GM23338 (cell line): ENCODE results near the gene WDR41.

Source experiments
- CREB1 ChIP-seq: fragments of 250-450 bp; sonication (Bioruptor Pico); IDR thresholded peaks from 2 replicates; pipeline ENCODE4 v1.5.0; 2020; ENCODE audit warnings: low read depth, mild to moderate bottlenecking, moderate library complexity
- POLR2AphosphoS5 ChIP-seq: IDR thresholded peaks from 2 replicates; pipeline ENCODE4 v1.6.1; 2016; ENCODE audit warnings: antibody characterized with exemption, low read depth

- no peak for TF ChIP-seq POLR2AphosphoS5
- no peak for TF ChIP-seq CREB1 (CRISPR knock-in tag)
Measured at GRCh38 chr5:77449981-77450380, 42.1 kb downstream of the WDR41 start.
